T-helper 22 cell (primary cell): ENCODE data around the gene LRP2.
"Not testable (repeated sequence)": the region's sequence is repeated elsewhere in the genome, so short reads cannot be mapped to it uniquely, and the experiment has no call there.

ENCODE experiments used
- DNase-seq: peaks from one replicate; pipeline ENCODE4 v3.0.0-alpha.2; 2020; ENCODE audit warnings: low read depth

Gene LRP2

GRCh38 chr2:169362118-169362893, at the start of gene LRP2:
Gene LRP2, minus strand, starts transcription at chr2:169362534. Its CDS starts 135 bp downstream, at chr2:169362399.
- DNase-seq: no peak

GRCh38 chr2:169406891-169407290, 44.6 kb upstream of the LRP2 start:
- DNase-seq: no peak

GRCh38 chr2:169399491-169399890, 37.2 kb upstream of the LRP2 start:
- not testable (repeated sequence) for DNase-seq

GRCh38 chr2:169397697-169398096, 35.4 kb upstream of the LRP2 start:
- no peak for DNase-seq

GRCh38 chr2:169395821-169396374, 33.6 kb upstream of the LRP2 start:
- no peak for DNase-seq

GRCh38 chr2:169393068-169393590, 30.8 kb upstream of the LRP2 start:
- DNase-seq: no peak

- no peak for DNase-seq
Observed at GRCh38 chr2:169391236-169391635, 28.9 kb upstream of the LRP2 start.

GRCh38 chr2:169388161-169388560, 25.8 kb upstream of the LRP2 start:
- DNase-seq: no peak

GRCh38 chr2:169386722-169387121, 24.4 kb upstream of the LRP2 start:
- DNase-seq: no peak

GRCh38 chr2:169384816-169385215, 22.5 kb upstream of the LRP2 start:
- DNase-seq: no peak

- DNase-seq: no peak
Observed at GRCh38 chr2:169372561-169372960, 10.2 kb upstream of the LRP2 start.

GRCh38 chr2:169366066-169366465, 3.7 kb upstream of the LRP2 start:
- no peak for DNase-seq

- DNase-seq: no peak
Observed at GRCh38 chr2:169365029-169365480, 2.7 kb upstream of the LRP2 start.

- no peak for DNase-seq
Observed at GRCh38 chr2:169363560-169364150, 1.3 kb upstream of the LRP2 start.

GRCh38 chr2:169362894-169363559, 693 bp upstream of the LRP2 start:
- DNase-seq: no peak

- no peak for DNase-seq
Observed at GRCh38 chr2:169361706-169362117, 622 bp downstream of the LRP2 start.

GRCh38 chr2:169360984-169361705, 1.2 kb downstream of the LRP2 start:
- DNase-seq: no peak

GRCh38 chr2:169358016-169358415, 4.3 kb downstream of the LRP2 start:
- DNase-seq: no peak

- DNase-seq: no peak
Observed at GRCh38 chr2:169354244-169354643, 8.1 kb downstream of the LRP2 start.

- no peak for DNase-seq
Observed at GRCh38 chr2:169351725-169352124, 10.6 kb downstream of the LRP2 start.

- DNase-seq: no peak
Observed at GRCh38 chr2:169349535-169349934, 12.8 kb downstream of the LRP2 start.
